Measurements from ENCODE around the gene SPATA33. TPM values are rescaled to one million over a fixed set of nuclear protein-coding genes. Genes with fewer than 3 reads are reported as not detected.

The SPATA33 gene
- total RNA-seq, 1 donor from 2014 or later = 12.3 TPM

GRCh38 chr16:89690392-89690901 lies 32.8 kb downstream of the SPATA33 start:
- Histone ChIP-seq H2AFZ (ENCODE audit: low read depth, low read length) (no peak overlapping the region), H3K4me3 (ENCODE audit: insufficient read depth, low read depth, low read length) (no peak overlapping the region), H3K4me2 (ENCODE audit: low read length) (no peak overlapping the region), H3K79me2 (ENCODE audit: insufficient read depth, low read length) (peaks cover 25% of the 10 kb centered on the region), H3K27me3 (ENCODE audit: insufficient read depth, low read length) (no peaks in the 10 kb centered on the region), H3K36me3 (ENCODE audit: insufficient read depth, low read length) (peaks cover 12% of the 10 kb centered on the region), H3K27ac (ENCODE audit: low read depth, low read length) (no peak overlapping the region), H4K20me1 (ENCODE audit: insufficient read depth, low read length) (peaks cover 26% of the 10 kb centered on the region), H3K9me3 (ENCODE audit: insufficient read depth, low read depth, low read length) (peaks cover 3% of the 10 kb centered on the region), H3K4me1 (ENCODE audit: insufficient read depth, low read length) (peaks cover 10% of the 10 kb centered on the region), H3K9ac (ENCODE audit: low read length) (no peak overlapping the region)
- TF ChIP-seq, protein P1, sequence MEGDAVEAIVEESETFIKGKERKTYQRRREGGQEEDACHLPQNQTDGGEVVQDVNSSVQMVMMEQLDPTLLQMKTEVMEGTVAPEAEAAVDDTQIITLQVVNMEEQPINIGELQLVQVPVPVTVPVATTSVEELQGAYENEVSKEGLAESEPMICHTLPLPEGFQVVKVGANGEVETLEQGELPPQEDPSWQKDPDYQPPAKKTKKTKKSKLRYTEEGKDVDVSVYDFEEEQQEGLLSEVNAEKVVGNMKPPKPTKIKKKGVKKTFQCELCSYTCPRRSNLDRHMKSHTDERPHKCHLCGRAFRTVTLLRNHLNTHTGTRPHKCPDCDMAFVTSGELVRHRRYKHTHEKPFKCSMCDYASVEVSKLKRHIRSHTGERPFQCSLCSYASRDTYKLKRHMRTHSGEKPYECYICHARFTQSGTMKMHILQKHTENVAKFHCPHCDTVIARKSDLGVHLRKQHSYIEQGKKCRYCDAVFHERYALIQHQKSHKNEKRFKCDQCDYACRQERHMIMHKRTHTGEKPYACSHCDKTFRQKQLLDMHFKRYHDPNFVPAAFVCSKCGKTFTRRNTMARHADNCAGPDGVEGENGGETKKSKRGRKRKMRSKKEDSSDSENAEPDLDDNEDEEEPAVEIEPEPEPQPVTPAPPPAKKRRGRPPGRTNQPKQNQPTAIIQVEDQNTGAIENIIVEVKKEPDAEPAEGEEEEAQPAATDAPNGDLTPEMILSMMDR (IDR thresholded peaks at IDR 0.05; ENCODE audit: insufficient read depth, low read depth, low read length) = no peak
- no peak for TF ChIP-seq EZH2 (IDR thresholded peaks at IDR 0.05; ENCODE audit: insufficient read depth, low read length)
- Mint-ChIP-seq H3K36me3 (ENCODE audit: low read depth, unreplicated experiment) (peaks cover 15% of the 10 kb centered on the region), H3K4me3 (ENCODE audit: unreplicated experiment) (no peak overlapping the region), H3K27ac (ENCODE audit: unreplicated experiment) (peak overlapping the region; percentile 41), H3K27me3 (ENCODE audit: low read depth, unreplicated experiment) (no peaks in the 10 kb centered on the region), H3K4me1 (ENCODE audit: low read depth, unreplicated experiment) (peaks cover 4% of the 10 kb centered on the region), H3K9me3 (ENCODE audit: unreplicated experiment) (peaks cover 3% of the 10 kb centered on the region)
- no peak for DNase-seq (ENCODE audit: low read depth)
- no peak for FAIRE-seq

GRCh38 chr16:89691231-89691985 lies 33.8 kb downstream of the SPATA33 start:
- peaks cover 10% of the 10 kb centered on the region for H3K36me3 Mint-ChIP-seq (ENCODE audit: low read depth, unreplicated experiment)
- no peaks in the 10 kb centered on the region for H3K9me3 ChIP-seq (ENCODE audit: insufficient read depth, low read depth, low read length)
- peaks cover 12% of the 10 kb centered on the region for H3K36me3 ChIP-seq (ENCODE audit: insufficient read depth, low read length)
- H3K27ac Mint-ChIP-seq (ENCODE audit: unreplicated experiment) = no peak overlapping the region
- H3K79me2 ChIP-seq (ENCODE audit: insufficient read depth, low read length) = peaks cover 25% of the 10 kb centered on the region
- DNase-seq (ENCODE audit: low read depth) = no peak
- no peak overlapping the region for H3K4me2 ChIP-seq (ENCODE audit: low read length)
- no peaks in the 10 kb centered on the region for H3K27me3 Mint-ChIP-seq (ENCODE audit: low read depth, unreplicated experiment)
- H3K4me3 Mint-ChIP-seq (ENCODE audit: unreplicated experiment) = no peak overlapping the region
- H3K27me3 ChIP-seq (ENCODE audit: insufficient read depth, low read length) = no peaks in the 10 kb centered on the region
- no peaks in the 10 kb centered on the region for H3K9me3 Mint-ChIP-seq (ENCODE audit: unreplicated experiment)
- no peak overlapping the region for H3K9ac ChIP-seq (ENCODE audit: low read length)
- TF ChIP-seq EZH2 (IDR thresholded peaks at IDR 0.05; ENCODE audit: insufficient read depth, low read length) = no peak
- TF ChIP-seq, protein P1 (IDR thresholded peaks at IDR 0.05; ENCODE audit: insufficient read depth, low read depth, low read length) = no peak
- no peak overlapping the region for H2AFZ ChIP-seq (ENCODE audit: low read depth, low read length)
- H3K27ac ChIP-seq (ENCODE audit: low read depth, low read length) = no peak overlapping the region
- FAIRE-seq = no peak
- H3K4me1 Mint-ChIP-seq (ENCODE audit: low read depth, unreplicated experiment) = peaks cover 4% of the 10 kb centered on the region
- peaks cover 33% of the 10 kb centered on the region for H4K20me1 ChIP-seq (ENCODE audit: insufficient read depth, low read length)
- H3K4me1 ChIP-seq (ENCODE audit: insufficient read depth, low read length) = peaks cover 10% of the 10 kb centered on the region
- no peak overlapping the region for H3K4me3 ChIP-seq (ENCODE audit: insufficient read depth, low read depth, low read length)

Data from astrocyte (in vitro differentiated cells and primary cell).